Stimulated activated CD4-positive, alpha-beta T cell treated with anti-CD3 and anti-CD28 coated beads, Interleukin-4, amount 100 ng/mL, for 48 hours (primary cell): Measurements from ENCODE around the gene METTL1.

Experiments used
- DNase-seq, 2 donors: peaks; one replicate each; pipeline ENCODE4 v3.0.0-alpha.2; 2020; ENCODE audit warnings: low read depth in 2 of 2

The METTL1 gene

DNA sequence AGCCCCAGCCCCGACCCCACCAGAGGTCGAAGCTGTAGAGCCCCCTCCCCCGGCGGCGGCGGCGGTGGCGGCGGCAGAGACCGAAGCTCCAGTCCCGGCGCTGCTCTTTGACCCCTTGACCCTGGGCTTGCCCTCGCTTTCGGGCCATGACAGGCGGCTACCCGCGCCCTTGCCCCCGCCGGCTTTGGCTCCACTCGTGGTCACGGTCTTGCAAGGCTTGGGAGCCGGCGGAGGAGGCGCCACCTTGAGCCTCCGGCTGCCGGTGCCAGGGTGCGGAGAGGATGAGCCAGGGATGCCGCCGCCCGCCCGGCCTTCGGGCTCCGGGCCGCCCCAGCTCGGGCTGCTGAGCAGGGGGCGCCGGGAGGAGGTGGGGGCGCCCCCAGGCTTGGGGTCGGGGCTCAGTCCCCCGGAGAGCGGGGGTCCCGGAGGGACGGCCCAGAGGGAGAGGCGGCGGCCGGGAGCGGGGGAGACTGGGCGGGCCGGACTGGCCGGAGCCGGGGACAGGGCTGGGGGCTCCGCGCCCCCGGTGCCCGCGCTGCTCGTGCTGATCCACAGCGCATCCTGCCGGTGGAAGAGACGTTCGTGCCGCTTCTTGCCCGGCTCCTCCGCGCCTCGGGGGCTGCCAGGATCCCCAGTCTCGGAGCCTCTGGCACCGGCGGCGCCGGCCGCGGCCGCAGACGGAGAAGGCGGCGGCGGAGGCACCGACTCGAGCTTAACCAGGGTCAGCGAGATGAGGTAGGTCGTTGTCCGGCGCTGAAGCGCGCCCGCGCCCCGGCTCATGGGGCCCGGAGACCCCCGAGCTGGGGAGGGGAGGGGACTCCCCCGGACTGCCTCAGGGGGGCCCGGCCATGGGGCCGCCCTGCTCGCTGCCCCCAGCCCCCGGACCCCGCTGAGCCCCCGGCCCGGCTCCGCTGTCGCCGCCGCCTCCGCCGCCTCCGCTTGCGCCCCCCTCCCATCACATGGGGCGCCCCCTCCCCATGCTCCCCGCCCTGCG, 34.1 kb downstream of the METTL1 start:
- DNase-seq = no peak

DNA sequence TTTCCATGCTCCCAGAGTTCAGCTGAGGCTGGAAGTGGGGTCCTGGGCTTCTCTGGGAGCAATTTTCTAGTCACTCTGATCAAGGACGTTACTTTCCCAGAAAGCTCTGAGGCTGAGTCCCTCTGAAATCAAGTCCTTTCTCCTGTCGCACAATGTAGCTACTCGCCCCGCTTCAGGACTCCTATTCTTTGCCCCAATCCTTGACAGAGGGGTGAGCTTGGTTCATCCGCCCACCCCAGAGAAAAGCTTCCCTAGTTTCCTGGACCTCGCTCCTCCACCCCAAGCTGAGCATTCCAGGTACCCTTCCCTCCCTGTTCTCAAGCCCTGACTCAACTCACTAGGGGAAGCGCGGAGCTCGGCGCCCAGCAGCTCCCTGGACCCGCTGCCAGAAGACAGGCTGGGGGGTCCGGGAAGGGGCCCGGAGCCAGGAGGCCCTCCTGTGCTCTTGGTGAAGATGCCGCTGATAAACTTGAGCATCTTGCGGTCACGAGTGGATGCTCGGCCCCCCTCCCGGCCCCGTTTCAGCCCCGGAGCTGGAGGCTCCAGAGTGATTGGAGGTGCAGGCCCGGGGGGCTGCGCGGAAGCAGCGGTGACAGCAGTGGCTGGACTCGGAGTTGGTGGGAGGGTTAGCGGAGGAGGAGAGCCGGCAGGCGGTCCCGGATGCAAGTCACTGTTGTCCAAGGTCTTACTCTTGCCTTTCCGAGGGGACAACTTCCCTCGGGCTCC, 35.0 kb downstream of the METTL1 start:
- DNase-seq = no peak

DNA sequence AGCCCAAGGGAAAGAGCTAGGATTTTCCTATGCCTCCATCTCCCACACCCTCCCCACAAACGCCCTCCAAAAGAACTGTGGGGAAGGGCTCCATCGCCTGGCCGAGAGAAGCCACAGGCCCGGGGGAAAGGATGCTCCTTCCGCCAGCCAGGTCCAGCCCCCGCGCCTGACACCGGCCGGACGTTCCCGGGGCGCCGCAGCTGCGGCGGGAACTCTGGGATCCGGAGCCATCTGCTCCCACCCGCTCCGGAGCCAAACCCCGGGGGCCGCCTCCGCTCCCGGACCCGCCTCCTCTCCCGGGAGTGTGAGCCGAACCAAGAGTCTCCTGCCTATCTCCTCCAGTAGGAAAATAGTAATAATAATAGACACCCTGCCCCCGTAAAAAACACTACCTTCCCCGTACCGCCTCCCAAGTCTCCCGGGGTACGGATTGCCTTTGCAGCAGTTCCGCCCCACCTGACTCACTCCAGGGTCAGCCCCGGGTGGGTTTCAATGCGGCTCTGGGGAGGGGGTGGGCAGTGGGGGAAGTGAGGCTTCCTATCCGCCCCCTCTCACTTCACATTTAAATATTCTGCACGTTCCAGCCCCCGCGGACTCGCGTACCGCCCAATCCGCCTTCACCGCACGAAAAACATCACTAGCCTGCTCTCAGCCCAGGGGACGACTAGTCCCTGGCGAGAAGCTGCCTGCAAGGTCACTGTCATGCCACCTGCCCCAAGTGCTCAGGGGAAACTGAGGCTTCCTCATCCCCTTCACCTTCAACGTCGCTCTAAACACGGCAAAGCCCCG, 35.8 kb downstream of the METTL1 start:
- DNase-seq = no peak

DNA sequence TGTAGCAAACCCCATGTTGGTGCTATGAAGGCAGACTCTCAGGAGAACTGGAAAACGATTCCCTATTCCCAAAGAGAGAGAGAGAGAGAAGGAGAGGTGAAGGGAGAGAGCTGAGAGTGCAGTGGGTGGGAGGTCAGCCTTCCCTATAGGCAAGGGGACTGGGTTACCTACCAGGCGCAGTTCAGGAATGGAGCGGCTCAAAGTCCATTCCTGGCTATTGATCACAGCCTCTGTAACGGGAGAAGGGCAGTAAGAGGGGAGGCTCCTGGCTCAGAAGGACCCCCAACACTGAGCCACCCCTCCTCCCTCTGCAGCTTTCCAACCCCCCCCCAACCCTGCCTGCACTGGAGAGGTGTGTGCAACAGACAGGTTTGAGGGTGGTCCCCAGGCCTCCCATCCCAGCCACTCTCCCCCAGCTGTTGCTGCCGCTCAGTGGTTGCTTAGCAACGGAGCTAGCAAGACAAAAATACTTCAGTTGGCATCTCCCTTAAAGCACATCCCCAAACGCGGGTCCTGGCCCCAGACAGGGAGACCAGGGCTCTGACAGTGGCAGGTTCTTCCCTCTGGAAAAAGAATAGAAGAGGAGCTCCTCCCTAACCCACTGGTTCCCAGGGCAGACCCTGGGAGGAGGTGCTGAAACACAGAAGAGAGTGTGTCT, 36.6 kb downstream of the METTL1 start:
- DNase-seq = no peak

DNA sequence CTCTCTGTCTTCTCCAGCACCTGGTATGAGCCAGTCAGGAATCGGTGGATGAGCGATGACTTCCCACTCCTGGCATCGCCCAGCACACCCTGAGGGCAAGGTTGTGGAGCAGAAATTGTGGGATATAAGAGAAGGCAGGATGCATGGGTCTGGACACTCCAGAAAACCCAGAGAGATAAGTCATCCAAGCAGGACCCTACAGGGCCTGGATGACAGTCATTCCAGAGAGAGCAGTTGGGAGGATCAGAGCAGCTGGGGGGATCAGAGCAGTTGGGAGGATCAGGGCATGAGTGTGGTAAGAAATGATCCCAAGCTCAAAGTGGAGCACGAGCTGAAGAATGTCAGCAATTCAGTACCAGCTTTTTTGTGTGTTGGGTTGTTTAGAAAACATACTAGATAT, 37.3 kb downstream of the METTL1 start:
- no peak for DNase-seq

DNA sequence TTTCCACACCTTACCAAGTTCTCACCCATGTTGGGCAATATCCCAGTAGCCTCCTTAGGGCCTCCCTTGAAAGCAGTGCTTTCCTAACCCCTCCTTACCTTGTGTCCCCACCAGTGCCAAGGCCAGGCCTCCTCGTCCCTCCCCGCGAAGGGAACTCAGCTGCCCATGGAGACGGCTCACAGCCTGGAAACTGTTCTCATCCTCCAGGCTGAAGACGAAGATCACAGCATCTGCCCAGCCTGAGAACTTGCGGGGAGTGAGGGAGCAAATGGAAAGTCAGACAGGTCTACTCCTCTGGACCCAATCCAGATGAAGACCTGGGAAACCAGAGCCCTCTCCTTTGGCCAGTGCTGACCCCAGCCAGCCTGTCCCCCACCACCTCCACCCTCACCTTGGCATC, 38.0 kb downstream of the METTL1 start:
- DNase-seq = no peak

DNA sequence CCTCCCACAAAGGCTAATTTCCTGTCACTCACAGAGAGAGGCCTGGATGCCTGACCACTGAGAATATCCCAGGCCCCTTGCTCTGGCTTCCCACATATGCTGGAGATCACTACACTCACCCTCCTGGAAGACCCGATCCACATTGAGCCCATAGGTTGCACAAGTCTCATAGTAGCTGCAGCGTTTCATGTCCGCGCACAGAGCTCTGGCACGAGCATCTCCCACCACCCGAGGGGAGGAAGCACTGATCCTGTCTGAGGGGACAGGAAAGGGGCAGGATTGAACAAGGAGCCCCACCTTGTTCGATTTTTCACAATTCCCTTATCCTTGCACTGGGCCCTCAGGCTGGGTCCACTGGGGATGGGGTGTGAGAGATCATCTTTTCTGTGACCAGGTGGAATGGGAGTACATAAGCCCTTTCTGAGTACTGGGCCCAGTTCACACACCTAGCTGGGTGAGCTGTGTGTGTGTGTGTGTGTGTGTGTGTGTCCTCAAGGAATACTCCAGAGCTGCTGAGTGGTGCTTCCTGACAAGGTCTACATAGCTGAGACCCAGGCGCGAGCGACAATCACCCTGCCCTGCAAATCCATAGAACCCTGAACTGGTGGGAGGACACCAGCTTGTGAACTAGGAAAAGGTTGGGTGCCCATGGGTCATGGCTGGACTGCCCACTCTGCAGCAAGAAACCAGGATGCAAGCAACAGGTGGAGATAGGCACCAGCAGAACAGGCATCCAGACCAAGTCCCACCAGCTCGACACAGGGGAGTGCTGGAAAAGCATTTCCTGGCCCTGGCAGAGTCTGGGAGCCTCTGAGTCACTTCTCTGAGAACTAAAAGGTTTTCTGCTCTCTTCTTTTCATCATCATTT, 38.9 kb downstream of the METTL1 start:
- no peak for DNase-seq

DNA sequence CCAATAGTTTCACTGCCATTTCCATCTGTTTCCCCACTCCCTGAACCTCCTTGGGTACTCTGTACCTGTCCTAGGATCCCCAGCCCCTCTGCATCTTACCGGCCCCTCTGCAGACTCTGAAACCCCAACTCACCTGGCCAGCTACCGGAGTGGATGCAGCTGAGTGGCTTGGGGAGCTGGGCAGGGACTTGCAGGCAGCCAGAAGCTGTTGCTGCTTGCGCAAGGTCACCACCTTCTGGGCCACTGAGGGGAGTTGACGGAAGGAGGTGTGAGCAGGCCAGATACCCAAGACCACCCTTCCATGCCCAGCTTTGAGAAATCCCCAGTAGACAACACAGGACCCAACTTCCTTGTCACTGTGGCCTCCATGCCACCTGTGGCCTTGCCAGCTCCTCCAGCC, 39.6 kb downstream of the METTL1 start:
- no peak for DNase-seq

DNA sequence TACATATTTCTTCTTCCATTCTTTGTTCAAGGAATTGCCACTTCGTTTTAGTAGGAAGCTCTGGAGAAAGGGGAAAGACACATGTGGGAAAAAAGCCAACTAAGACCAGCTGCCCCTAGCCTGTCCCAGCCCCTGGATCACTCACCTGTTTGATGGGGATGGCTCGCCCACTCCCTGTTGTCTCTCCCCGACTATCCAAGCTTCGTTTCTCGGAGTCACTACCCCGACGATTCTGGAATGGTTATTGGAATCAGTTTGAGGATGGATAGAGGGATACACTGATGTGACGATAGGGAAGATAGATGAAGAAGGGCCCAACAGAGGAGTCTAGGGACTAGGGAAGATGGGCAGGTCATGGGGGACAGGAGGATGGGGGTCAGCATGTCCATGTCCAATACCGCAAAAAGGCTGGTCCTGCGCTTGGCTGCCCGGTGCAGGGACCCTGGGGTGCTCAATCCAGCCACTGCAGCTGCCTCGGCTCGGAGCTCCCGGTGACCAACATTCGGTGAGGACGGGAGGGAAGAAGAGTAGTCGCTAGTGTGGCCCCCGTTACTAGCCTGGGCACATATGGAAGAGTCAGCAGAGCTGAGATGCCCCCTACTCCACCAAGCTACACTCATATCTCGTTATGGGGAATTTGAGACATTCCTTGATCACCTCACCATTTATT, 40.4 kb downstream of the METTL1 start:
- no peak for DNase-seq

DNA sequence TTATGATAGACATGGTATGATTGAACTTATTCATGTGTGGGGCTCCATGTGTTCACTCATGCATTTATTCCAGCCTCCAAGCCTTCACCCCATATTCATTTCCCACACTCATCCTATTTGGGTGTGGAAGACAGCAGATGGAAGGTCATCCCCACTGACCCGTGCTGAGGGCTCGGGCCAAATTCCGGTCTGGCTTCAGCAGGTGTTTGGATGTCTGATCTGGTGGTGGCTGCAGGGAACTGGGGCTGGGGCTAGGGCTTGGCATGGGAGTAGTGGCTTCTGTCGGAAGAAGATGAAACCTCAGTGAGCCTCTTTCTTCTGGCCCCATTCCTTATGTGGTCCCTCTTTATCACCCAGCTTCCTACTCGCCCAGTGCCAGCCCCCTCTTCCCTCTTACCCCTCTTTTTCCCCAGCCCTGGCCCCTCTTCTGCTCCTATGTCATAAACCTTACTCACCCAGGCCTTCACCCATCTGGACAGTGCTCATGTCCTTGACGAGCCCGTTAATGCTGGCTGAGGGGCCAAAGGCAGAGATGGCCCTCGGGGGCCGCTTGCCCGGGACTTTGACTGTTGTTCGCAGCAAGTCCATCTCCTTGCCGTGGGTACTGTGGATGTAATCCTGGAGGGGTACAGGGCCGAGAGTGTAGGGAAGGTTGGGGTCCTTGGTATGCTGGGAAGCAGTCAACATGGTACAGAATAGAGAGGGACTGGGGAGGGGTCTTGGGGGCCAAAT, 41.4 kb downstream of the METTL1 start:
- no peak for DNase-seq

DNA sequence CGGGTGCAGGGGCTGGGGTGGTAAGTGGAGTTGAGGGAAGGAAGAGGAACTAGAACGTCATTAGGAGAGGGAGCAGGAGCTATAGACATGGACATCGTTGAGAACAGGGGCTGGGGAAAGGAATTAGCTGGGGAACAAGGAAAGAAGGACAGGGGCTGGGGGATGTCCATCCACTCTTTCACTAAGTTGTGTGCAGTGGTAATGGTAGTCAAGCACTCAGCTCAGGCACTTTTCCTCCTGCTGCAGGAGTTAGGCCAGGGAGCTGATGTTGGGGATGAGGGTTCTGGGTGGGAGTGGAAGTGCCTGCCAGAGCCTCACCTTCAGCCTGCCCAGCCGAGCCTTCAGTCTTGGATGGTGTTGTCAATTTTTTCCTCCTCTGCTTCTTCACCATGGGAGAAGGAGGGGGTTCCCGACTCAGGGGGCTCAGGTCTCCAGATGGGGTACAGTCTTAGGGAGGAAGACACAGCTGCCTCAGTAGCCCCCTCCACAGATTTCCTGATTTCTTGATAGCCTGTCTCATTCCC, 42.5 kb downstream of the METTL1 start:
- no peak for DNase-seq

DNA sequence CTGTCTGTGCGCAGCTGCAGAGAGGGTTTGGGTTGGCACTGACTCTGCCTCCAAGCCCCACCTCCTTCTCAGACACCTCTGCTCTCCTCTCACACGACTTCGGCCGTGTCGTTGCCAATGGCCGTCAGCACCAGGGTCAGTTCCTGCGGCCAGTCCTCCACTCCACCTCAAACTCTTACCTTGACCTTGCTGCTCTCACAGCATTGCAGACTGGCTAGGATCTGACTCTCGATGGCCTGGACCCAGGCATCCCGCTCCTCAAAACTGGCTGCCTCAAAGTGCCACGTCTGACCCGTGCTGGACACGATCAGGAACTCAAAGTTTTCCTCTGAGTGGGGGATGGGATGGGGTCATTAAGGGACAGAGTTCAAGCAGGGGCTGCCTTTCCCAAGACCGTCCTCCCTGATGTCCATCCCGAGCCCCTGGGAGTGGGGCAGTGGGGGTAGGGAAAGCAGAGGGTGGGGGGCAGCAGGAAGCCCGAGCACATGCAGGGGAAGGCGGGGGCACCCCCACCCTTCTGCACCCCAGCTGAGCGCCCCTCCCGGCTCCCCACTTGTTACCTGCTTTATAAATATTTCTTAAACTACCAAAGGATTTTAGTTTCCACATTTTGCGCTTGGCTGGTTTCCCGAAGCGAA, 44.0 kb downstream of the METTL1 start:
- DNase-seq = no peak

DNA sequence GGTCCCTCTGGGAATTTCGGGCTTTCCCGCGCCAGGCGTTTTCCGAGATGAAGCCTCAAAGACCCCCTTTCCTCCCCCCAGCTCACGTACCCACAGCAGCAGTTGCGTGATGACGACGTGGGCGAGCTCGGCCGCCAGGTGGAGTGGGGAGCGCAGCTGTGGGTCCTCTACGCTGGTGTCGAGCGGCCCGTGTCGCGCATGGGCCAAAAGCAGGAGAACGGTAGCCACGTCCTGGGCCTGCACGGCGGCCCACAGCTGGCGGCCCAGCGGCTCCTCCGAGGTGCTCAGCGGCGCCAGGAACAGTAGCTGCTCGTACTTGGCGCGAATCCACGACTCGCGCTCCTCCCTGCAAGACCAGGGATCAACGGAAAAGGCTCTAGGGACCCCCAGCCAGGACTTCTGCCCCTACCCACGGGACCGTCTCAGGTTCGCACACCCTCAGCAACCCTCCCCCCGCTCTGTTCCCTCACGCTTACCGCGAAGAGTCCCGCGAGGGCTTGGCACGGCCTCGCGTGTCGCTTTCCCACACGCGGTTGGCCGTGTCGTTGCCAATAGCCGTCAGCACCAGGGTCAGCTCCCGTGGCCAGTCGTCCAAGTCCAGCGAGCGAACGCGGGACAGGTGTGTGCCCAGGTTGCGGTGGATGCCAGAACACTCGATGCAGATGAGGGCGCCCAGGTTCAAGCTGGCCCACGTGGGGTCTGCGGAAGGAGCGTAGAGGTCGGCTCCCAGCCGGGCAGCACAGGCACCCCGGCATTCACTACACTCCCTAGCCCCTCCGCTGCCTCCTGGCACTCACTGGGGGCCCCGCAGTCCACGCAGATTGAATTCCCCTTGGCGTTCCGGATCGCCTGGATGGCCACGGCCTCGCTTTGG, 44.8 kb downstream of the METTL1 start:
- DNase-seq = no peak

DNA sequence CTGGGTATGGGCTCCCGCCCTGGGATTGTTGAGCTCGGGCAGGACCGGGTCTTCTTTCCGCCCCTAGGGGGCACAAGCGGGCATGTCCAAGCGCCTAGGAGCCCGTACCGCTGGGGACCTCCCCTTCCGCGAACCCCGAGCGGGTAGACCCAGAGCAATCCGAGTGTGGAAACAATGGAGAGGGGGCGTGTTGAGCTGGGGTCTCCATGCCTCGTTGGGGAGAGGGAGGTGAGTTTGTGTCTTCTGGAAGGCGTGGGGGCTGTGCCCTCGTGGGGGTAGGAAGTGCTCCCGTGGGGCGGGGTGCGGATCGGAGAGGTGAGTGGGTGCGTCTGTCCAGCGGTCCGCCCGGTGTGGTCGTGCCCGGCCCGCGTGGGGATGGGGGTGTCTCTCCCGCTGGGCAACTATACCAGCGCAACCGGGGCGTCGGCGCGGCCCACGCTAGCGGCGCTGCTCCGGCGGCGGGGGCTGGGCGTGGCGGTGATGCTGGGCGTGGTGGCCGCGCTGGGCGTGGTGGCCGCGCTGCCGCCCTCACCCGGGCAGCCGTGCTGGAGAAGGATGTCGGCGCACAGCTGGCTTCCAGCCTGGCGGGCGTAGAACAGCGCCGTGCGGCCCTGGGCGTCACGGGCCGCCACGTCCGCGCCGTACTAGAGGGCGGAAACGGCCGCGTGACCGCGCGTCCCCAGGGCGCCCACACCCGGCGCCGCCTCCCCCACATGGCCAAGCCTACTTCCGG, 45.6 kb downstream of the METTL1 start:
- DNase-seq = peak in 1 of 2 donors; percentile 27

DNA sequence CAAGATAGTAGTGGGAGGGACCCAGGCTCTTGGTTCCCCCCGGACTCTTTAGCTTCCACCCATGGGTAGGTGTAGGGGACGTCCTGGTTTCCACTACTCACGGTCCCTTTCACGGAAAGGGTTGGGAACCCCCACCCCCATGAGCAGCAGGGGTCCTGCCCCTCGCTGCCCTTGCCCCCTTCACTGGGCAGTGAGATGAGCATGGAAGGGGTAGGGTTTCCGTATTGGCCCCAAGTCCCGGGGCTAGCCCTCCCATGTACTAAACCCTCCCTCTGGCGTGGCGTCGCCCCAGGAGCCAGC, 46.1 kb downstream of the METTL1 start:
- no peak for DNase-seq

DNA sequence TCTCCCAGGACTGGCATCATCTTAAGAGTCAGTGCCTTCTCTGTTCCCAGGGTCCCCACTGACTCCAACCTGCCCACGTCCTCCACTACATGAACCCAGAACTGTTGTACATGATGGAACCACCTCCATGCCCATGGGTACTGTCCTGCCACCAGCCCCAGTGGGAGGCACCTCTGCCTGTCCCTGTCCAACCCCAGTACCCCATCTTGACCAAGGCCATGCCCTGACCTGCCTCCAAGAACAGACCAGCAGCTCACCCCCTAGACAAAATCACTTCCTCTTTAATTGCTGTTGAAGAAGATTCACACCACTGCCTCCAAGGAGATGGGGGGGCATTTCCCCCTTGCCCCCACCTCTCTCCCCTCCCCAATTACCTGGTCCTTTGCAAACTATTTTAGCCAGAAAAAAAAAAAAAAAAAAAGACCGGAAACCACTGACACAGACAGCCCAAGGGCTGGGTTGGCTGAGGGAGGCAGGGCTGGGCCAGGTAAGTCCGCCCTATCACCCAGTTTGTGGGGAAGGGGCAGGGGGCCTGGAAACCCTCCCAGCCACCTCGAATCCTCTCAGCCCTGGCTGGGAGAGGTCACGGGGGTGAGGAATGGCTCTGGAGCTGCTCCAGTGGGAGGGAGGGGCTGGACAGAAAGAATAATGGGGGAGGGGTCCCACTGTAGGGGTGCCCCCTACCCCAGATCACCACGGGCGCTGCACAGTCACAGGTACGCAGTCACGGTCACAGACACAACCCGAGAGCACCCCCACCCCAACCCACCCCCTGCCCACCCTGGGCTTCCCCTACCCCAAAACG, 46.8 kb downstream of the METTL1 start:
- DNase-seq = no peak
